Ramos (cell line): Measurements from ENCODE around the gene CTSH.
"Not testable (repeated sequence)": the region's sequence is repeated elsewhere in the genome, so short reads cannot be mapped to it uniquely, and the experiment has no call there.

ENCODE experiments used
- in situ Hi-C: fragments of 300-500 bp; cut with MboI; formaldehyde crosslinking; loops from one replicate; pipeline ENCODE4 v1.14.3; 2022; ENCODE audit warnings: low sequenced_read_pairs; ENCODE audit not compliant: unreplicated experiment

The CTSH gene

GRCh38 chr15:78900819-78901533 is 43.9 kb downstream of the CTSH start:
- in situ Hi-C loops, result not testable (repeated sequence)

GRCh38 chr15:78898540-78898939 is 46.3 kb downstream of the CTSH start:
- in situ Hi-C loops, result no loop called here

- in situ Hi-C loops, result no loop called here
Observed at GRCh38 chr15:78895471-78895870, 49.4 kb downstream of the CTSH start.

GRCh38 chr15:78893538-78893937 is 51.3 kb downstream of the CTSH start:
- in situ Hi-C loops, result no loop called here

GRCh38 chr15:78889000-78889399 is 55.8 kb downstream of the CTSH start:
- in situ Hi-C loops, result no loop called here

- in situ Hi-C loops, result no loop called here
Observed at GRCh38 chr15:78881681-78882080, 63.2 kb downstream of the CTSH start.

GRCh38 chr15:78880813-78881212 is 64.0 kb downstream of the CTSH start:
- in situ Hi-C loops, result no loop called here

- in situ Hi-C loops, result no loop called here
Observed at GRCh38 chr15:78880242-78880533, 64.7 kb downstream of the CTSH start.

- in situ Hi-C loops, result no loop called here
Observed at GRCh38 chr15:78879517-78880241, 65.2 kb downstream of the CTSH start.

- in situ Hi-C loops, result no loop called here
Observed at GRCh38 chr15:78878356-78878755, 66.5 kb downstream of the CTSH start.

- in situ Hi-C loops, result not testable (repeated sequence)
Observed at GRCh38 chr15:78876954-78877353, 67.9 kb downstream of the CTSH start.

- in situ Hi-C loops, result no loop called here
Observed at GRCh38 chr15:78875107-78875914, 69.5 kb downstream of the CTSH start.

GRCh38 chr15:78873793-78874765 is 70.8 kb downstream of the CTSH start:
- in situ Hi-C loops, result no loop called here

GRCh38 chr15:78872972-78873792 is 71.7 kb downstream of the CTSH start:
- in situ Hi-C loops, result no loop called here

GRCh38 chr15:78872155-78872971 is 72.5 kb downstream of the CTSH start, which contains the start of gene MORF4L1:
TSS of gene MORF4L1 (plus strand) at chr15:78872890. CDS start at chr15:78873018, 128 bp downstream.
- in situ Hi-C loops, result no loop called here

GRCh38 chr15:78871483-78872127 is 73.2 kb downstream of the CTSH start:
- in situ Hi-C loops, result not testable (repeated sequence)
